ENCODE measurements around the gene CACUL1. TPM values are rescaled to one million over a fixed set of nuclear protein-coding genes. Genes with fewer than 3 reads are reported as not detected.

CACUL1 gene
- total and polyA plus RNA-seq, 2 donors (not counting 3 experiments of a cell fraction or from before 2014, with no cell fraction given), result 6.0 to 35.1 TPM

DNA sequence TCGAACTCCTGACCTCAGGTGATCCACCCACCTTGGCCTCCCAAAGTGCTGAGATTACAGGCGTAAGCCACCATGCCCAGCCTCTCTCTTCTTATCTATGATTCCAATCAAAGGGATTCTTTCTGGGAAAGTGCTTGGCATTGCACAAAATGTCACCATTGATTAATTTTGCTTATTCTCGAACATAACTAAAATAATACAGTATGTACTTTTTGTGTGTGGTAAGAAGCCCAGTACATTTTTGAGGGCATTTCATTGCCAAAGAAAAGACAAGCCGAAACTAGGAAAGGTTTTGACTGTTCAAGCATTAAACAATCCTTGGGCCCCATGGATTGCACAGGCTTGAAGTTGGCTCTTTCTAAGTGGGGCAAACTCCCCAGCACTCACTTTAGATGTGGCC is 18.3 kb upstream of the CACUL1 start:
- Histone ChIP-seq H3K9me1 (replicated peaks; ENCODE audit: control insufficient read depth, extremely low read depth, insufficient read depth, low read length) (no peaks in the 10 kb centered on the region), H4K20me1 (replicated peaks; ENCODE audit: control insufficient read depth, extremely low read depth, insufficient read depth, low read length) (no peaks in the 10 kb centered on the region), H3K36me3 (ENCODE audit: control insufficient read depth in 2 of 2, extremely low read depth in 1 of 2, insufficient read depth in 2 of 2, low read length in 2 of 2) (no peaks in the 10 kb centered on the region), H3K79me2 (ENCODE audit: control insufficient read depth, insufficient read depth, low read length) (no peaks in the 10 kb centered on the region), H3K4me2 (ENCODE audit: insufficient read depth, low read length) (no peak overlapping the region), H3K27ac (ENCODE audit: insufficient read depth, low read depth, low read length) (no peak overlapping the region), H3K27me3 (ENCODE audit: control insufficient read depth in 2 of 2, insufficient read depth in 2 of 2, low read length in 2 of 2) (no peaks in the 10 kb centered on the region), H3K4me3 (replicated peaks in 1 of 3; ENCODE audit: insufficient read depth in 1 of 3, low read depth in 1 of 3, low read length in 3 of 3) (no peak overlapping the region), H2AFZ (ENCODE audit: low read depth, low read length) (no peak overlapping the region), H3K9me3 (replicated peaks; ENCODE audit: control insufficient read depth, insufficient read depth, low read length) (no peaks in the 10 kb centered on the region), H3K4me1 (ENCODE audit: control insufficient read depth, extremely low read depth, insufficient read depth, low read length) (no peaks in the 10 kb centered on the region), H3K9ac (replicated peaks; ENCODE audit: extremely low read depth, insufficient read depth, low read length) (no peak overlapping the region)
- ChIA-PET CTCF (no interaction called here), POLR2A (no interaction called here)
- DNase-seq (ENCODE audit: low read depth, low spot score) (no peak), FAIRE-seq (no peak)
- intact Hi-C loops (cut with micrococcal nuclease) (no loop called here), dilution Hi-C loops (cut with MboI; ENCODE audit: extremely low pct_ligation_motif_present, low sequenced_read_pairs) (no loop called here)
- TF ChIP-seq FOS (IDR thresholded peaks at IDR 0.05; ENCODE audit: borderline replicate concordance, insufficient read depth, low read length) (no peak), GATA2 (IDR thresholded peaks at IDR 0.05; ENCODE audit: insufficient read depth, insufficient read length, low read depth, low read length) (no peak), MYC (IDR thresholded peaks at IDR 0.05; ENCODE audit: low read depth, low read length) (no peak), POLR2A (IDR thresholded peaks at IDR 0.05; ENCODE audit: low read depth, low read length) (no peak), JUN (IDR thresholded peaks at IDR 0.05; ENCODE audit: borderline replicate concordance, insufficient read depth, insufficient read length, low read depth) (no peak)
- TF ChIP-seq, protein P1, sequence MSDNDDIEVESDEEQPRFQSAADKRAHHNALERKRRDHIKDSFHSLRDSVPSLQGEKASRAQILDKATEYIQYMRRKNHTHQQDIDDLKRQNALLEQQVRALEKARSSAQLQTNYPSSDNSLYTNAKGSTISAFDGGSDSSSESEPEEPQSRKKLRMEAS (IDR thresholded peaks at IDR 0.05; ENCODE audit: insufficient read depth, insufficient read length), result no peak
- no TSS peak for BruUV-seq (replicated peaks)

GRCh38 chr10:118771976-118772375 is 17.2 kb upstream of the CACUL1 start:
- H2AFZ ChIP-seq (ENCODE audit: low read depth, low read length), result no peak overlapping the region
- H3K79me2 ChIP-seq (ENCODE audit: control insufficient read depth, insufficient read depth, low read length), result no peaks in the 10 kb centered on the region
- H3K9me3 ChIP-seq (replicated peaks; ENCODE audit: control insufficient read depth, insufficient read depth, low read length), result no peaks in the 10 kb centered on the region
- no peaks in the 10 kb centered on the region for H3K4me1 ChIP-seq (ENCODE audit: control insufficient read depth, extremely low read depth, insufficient read depth, low read length)
- no peaks in the 10 kb centered on the region for H3K36me3 ChIP-seq (ENCODE audit: control insufficient read depth in 2 of 2, extremely low read depth in 1 of 2, insufficient read depth in 2 of 2, low read length in 2 of 2)
- dilution Hi-C loops (cut with MboI; ENCODE audit: extremely low pct_ligation_motif_present, low sequenced_read_pairs), result no loop called here
- no peak overlapping the region for H3K4me3 ChIP-seq (replicated peaks in 1 of 3; ENCODE audit: insufficient read depth in 1 of 3, low read depth in 1 of 3, low read length in 3 of 3)
- H3K27me3 ChIP-seq (ENCODE audit: control insufficient read depth in 2 of 2, insufficient read depth in 2 of 2, low read length in 2 of 2), result no peaks in the 10 kb centered on the region
- TF ChIP-seq POLR2A (IDR thresholded peaks at IDR 0.05; ENCODE audit: low read depth, low read length), result no peak
- no peaks in the 10 kb centered on the region for H4K20me1 ChIP-seq (replicated peaks; ENCODE audit: control insufficient read depth, extremely low read depth, insufficient read depth, low read length)
- DNase-seq (ENCODE audit: low read depth, low spot score), result no peak
- no peak for FAIRE-seq
- no TSS peak for BruUV-seq (replicated peaks)
- no peak overlapping the region for H3K4me2 ChIP-seq (ENCODE audit: insufficient read depth, low read length)
- H3K9ac ChIP-seq (replicated peaks; ENCODE audit: extremely low read depth, insufficient read depth, low read length), result no peak overlapping the region
- intact Hi-C loops (cut with micrococcal nuclease), result no loop called here
- ChIA-PET POLR2A (no interaction called here), CTCF (no interaction called here)
- no peaks in the 10 kb centered on the region for H3K9me1 ChIP-seq (replicated peaks; ENCODE audit: control insufficient read depth, extremely low read depth, insufficient read depth, low read length)
- no peak overlapping the region for H3K27ac ChIP-seq (ENCODE audit: insufficient read depth, low read depth, low read length)
